HepG2 (cell line): ENCODE results near the gene RASIP1. TPM values are rescaled to one million over a fixed set of nuclear protein-coding genes. Genes with fewer than 3 reads are reported as not detected.
A peak's percentile ranks its signal among the peaks of the same experiment; 100 is the strongest.

ENCODE experiments used
- BCL3 ChIP-seq: sonication (generic); formaldehyde crosslinking; IDR thresholded peaks from 2 replicates; pipeline ENCODE4 v1.5.1; 2020; ENCODE audit warnings: mild to moderate bottlenecking, missing genetic modification reagents, moderate library complexity
- FOXJ3 ChIP-seq: sonication (generic); formaldehyde crosslinking; IDR thresholded peaks from 2 replicates; pipeline ENCODE4 v1.4.0; 2020; ENCODE audit warnings: missing genetic modification reagents, mild to moderate bottlenecking, borderline replicate concordance
- NFRKB ChIP-seq: fragments of 450-650 bp; IDR thresholded peaks from 2 replicates; pipeline ENCODE4 v1.6.1; 2017
- NR2F1 ChIP-seq, 2 experiments: fragments of 450-650 bp in 1 of 2; formaldehyde crosslinking in 1 of 2; IDR thresholded peaks; 2 replicates each; pipeline versions ENCODE4 v1.5.0 to v1.6.1; 2016 to 2020; ENCODE audit warnings: mild to moderate bottlenecking in 1 of 2, missing compliant biosample characterization in 1 of 2, missing genetic modification reagents in 1 of 2, moderate library complexity in 1 of 2
- RARA ChIP-seq: IDR thresholded peaks from 2 replicates; pipeline ENCODE4 v1.6.1; 2016; ENCODE audit warnings: missing genetic modification reagents, missing compliant biosample characterization
- SNAPC4 ChIP-seq: sonication (generic); formaldehyde crosslinking; IDR thresholded peaks from 2 replicates; pipeline ENCODE4 v1.4.0; 2020; ENCODE audit warnings: mild to moderate bottlenecking, missing genetic modification reagents
- TBL1XR1 ChIP-seq: fragments of 150-350 bp; IDR thresholded peaks from 2 replicates; pipeline ENCODE4 v1.6.1; 2014; ENCODE audit warnings: borderline replicate concordance, low read length; ENCODE audit not compliant: partially characterized antibody
- ZNF512B ChIP-seq: sonication (generic); formaldehyde crosslinking; IDR thresholded peaks from 2 replicates; pipeline ENCODE4 v1.5.1; 2020; ENCODE audit warnings: missing genetic modification reagents, mild to moderate bottlenecking, borderline replicate concordance
- ZNF589 ChIP-seq: sonication (generic); formaldehyde crosslinking; conservative IDR thresholded peaks from 2 replicates; pipeline ENCODE4 v1.8.0; 2022; ENCODE audit warnings: mild to moderate bottlenecking, moderate library complexity, missing genetic modification reagents
- polyA plus RNA-seq, 8 experiments: library from polyadenylated mRNA; depleted of rRNA in 3 of 8; stranded (reverse) in 7 of 8; unstranded in 1 of 8; fragments of >200 nt; fragmentation: Illumina TruSeq in 4 of 8; extraction: Trizol in 4 of 8; gene quantifications; 2 replicates each; pipeline versions ENCODE4 v1.2.1 to v1.2.3, GENCODE V29; 2011 to 2016; ENCODE audit warnings: low read depth in 4 of 8, missing spikeins in 1 of 8, mixed read lengths in 1 of 8; ENCODE audit not compliant: insufficient read depth in 1 of 8
- total RNA-seq, 5 experiments: library from RNA; depleted of rRNA; stranded (reverse); fragments of >200 nt; fragmentation: Illumina TruSeq; extraction: Trizol; gene quantifications; 2 replicates each; pipeline ENCODE4 v1.2.3, GENCODE V29; 2016; ENCODE audit warnings: low read depth in 1 of 5
- TF ChIP-seq, protein P1 (sequence below): IDR thresholded peaks from 2 replicates; pipeline ENCODE4 v1.4.0; 2020; ENCODE audit warnings: mild to moderate bottlenecking, missing genetic modification reagents
- TF ChIP-seq, protein P2 (sequence below): sonication (generic); formaldehyde crosslinking; IDR thresholded peaks from 2 replicates; pipeline ENCODE4 v1.4.0; 2020; ENCODE audit warnings: missing genetic modification reagents, borderline replicate concordance

Gene RASIP1
- total and polyA plus RNA-seq, 2 of the 13 experiments (the other 11 are each of a cell fraction or from before 2014, with no cell fraction given): 0.44 to 0.58 TPM

DNA sequence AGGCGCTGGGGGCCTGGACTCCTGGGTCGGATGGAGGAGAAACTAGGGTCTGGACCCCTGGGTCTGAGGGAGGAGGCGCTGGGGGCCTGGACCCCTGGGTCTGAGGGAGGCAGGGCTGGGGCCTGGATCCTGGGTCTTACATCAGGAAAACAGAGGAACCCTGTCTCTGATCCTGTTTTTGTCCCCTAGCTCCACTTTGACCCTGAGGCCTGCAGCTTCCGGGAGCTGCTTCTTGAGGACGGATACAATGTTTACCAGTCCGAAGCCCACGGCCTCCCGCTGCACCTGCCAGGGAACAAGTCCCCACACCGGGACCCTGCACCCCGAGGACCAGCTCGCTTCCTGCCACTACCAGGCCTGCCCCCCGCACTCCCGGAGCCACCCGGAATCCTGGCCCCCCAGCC lies 17.3 kb upstream of the RASIP1 start (continued):
- TF ChIP-seq SNAPC4 (no peak), TBL1XR1 (no peak), ZNF512B (CRISPR knock-in tag) (no peak), NR2F1 (CRISPR knock-in tag; IDR thresholded peaks at IDR 0.05) (0 out of 4 replicates have a peak, but pooled peaks of 1 of the 2 experiments have one; percentile 35), FOXJ3 (CRISPR knock-in tag) (no peak), RARA (CRISPR knock-in tag) (peak; percentile 93), ZNF589 (no peak), BCL3 (CRISPR knock-in tag) (no peak), NFRKB (no peak)
- TF ChIP-seq, protein P1, sequence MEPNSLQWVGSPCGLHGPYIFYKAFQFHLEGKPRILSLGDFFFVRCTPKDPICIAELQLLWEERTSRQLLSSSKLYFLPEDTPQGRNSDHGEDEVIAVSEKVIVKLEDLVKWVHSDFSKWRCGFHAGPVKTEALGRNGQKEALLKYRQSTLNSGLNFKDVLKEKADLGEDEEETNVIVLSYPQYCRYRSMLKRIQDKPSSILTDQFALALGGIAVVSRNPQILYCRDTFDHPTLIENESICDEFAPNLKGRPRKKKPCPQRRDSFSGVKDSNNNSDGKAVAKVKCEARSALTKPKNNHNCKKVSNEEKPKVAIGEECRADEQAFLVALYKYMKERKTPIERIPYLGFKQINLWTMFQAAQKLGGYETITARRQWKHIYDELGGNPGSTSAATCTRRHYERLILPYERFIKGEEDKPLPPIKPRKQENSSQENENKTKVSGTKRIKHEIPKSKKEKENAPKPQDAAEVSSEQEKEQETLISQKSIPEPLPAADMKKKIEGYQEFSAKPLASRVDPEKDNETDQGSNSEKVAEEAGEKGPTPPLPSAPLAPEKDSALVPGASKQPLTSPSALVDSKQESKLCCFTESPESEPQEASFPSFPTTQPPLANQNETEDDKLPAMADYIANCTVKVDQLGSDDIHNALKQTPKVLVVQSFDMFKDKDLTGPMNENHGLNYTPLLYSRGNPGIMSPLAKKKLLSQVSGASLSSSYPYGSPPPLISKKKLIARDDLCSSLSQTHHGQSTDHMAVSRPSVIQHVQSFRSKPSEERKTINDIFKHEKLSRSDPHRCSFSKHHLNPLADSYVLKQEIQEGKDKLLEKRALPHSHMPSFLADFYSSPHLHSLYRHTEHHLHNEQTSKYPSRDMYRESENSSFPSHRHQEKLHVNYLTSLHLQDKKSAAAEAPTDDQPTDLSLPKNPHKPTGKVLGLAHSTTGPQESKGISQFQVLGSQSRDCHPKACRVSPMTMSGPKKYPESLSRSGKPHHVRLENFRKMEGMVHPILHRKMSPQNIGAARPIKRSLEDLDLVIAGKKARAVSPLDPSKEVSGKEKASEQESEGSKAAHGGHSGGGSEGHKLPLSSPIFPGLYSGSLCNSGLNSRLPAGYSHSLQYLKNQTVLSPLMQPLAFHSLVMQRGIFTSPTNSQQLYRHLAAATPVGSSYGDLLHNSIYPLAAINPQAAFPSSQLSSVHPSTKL (CRISPR knock-in tag): peak; percentile 53
- TF ChIP-seq, protein P2, sequence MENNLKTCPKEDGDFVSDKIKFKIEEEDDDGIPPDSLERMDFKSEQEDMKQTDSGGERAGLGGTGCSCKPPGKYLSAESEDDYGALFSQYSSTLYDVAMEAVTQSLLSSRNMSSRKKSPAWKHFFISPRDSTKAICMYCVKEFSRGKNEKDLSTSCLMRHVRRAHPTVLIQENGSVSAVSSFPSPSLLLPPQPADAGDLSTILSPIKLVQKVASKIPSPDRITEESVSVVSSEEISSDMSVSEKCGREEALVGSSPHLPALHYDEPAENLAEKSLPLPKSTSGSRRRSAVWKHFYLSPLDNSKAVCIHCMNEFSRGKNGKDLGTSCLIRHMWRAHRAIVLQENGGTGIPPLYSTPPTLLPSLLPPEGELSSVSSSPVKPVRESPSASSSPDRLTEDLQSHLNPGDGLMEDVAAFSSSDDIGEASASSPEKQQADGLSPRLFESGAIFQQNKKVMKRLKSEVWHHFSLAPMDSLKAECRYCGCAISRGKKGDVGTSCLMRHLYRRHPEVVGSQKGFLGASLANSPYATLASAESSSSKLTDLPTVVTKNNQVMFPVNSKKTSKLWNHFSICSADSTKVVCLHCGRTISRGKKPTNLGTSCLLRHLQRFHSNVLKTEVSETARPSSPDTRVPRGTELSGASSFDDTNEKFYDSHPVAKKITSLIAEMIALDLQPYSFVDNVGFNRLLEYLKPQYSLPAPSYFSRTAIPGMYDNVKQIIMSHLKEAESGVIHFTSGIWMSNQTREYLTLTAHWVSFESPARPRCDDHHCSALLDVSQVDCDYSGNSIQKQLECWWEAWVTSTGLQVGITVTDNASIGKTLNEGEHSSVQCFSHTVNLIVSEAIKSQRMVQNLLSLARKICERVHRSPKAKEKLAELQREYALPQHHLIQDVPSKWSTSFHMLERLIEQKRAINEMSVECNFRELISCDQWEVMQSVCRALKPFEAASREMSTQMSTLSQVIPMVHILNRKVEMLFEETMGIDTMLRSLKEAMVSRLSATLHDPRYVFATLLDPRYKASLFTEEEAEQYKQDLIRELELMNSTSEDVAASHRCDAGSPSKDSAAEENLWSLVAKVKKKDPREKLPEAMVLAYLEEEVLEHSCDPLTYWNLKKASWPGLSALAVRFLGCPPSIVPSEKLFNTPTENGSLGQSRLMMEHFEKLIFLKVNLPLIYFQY: no peak
